ENCODE measurements around the gene RPTOR.
"Not testable (repeated sequence)": the region's sequence is repeated elsewhere in the genome, so short reads cannot be mapped to it uniquely, and the experiment has no call there.

RPTOR gene

GRCh38 chr17:80738987-80739730 lies 194.5 kb downstream of the RPTOR start:
- TF ChIP-seq CTCF (IDR thresholded peaks at IDR 0.05; ENCODE audit: control insufficient read depth, insufficient read depth, low read depth, low read length, missing control alignments), result no peak
- DNase-seq (ENCODE audit: low read depth), result no peak
- H3K4me3 ChIP-seq (ENCODE audit: control insufficient read depth, low read depth, low read length), result no peak overlapping the region

DNA sequence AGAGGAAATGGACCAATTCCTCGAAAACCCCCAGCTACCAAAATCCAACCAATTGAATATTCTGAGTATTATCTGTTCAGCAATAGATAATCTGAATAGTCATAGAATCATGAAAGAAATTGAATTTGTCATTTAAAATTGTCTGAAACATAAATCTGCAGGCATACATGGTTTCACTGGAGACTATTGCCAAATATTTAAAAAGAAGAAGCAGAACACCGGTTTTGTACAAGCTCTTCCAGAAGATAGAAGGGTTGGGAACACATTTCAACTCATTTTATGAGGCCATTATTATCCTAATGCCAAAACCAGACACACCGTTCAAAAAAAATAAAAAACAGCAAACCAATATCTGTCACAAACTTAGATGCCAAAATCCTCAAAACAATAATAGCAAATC lies 195.5 kb downstream of the RPTOR start:
- no peak for TF ChIP-seq CTCF (IDR thresholded peaks at IDR 0.05; ENCODE audit: control insufficient read depth, insufficient read depth, low read depth, low read length, missing control alignments)
- H3K4me3 ChIP-seq (ENCODE audit: control insufficient read depth, low read depth, low read length), result no peak overlapping the region
- DNase-seq (ENCODE audit: low read depth), result no peak

DNA sequence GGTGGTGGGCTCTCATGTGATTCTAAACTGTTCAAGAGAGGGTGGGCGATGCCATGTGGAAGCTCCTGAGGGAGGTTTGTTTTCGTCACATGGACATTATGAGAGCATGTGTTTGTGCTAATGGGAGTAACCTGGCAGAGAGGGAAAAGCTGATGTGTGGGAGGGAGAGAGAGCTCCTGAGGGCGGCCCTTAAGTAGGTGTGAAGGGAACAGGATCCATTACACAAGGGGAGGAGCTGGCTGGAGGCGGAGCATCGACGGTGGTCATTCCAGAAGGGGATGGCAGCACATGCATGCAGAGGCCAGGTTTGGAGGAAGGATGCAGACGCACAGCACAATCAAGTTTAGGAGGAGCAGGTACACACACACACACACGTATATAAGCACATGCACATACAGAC lies 197.5 kb downstream of the RPTOR start:
- TF ChIP-seq CTCF (IDR thresholded peaks at IDR 0.05; ENCODE audit: control insufficient read depth, insufficient read depth, low read depth, low read length, missing control alignments), result no peak
- DNase-seq (ENCODE audit: low read depth), result no peak
- no peak overlapping the region for H3K4me3 ChIP-seq (ENCODE audit: control insufficient read depth, low read depth, low read length)

GRCh38 chr17:80742581-80743180 lies 198.0 kb downstream of the RPTOR start:
- no peak overlapping the region for H3K4me3 ChIP-seq (ENCODE audit: control insufficient read depth, low read depth, low read length)
- no peak for TF ChIP-seq CTCF (IDR thresholded peaks at IDR 0.05; ENCODE audit: control insufficient read depth, insufficient read depth, low read depth, low read length, missing control alignments)
- no peak for DNase-seq (ENCODE audit: low read depth)

DNA sequence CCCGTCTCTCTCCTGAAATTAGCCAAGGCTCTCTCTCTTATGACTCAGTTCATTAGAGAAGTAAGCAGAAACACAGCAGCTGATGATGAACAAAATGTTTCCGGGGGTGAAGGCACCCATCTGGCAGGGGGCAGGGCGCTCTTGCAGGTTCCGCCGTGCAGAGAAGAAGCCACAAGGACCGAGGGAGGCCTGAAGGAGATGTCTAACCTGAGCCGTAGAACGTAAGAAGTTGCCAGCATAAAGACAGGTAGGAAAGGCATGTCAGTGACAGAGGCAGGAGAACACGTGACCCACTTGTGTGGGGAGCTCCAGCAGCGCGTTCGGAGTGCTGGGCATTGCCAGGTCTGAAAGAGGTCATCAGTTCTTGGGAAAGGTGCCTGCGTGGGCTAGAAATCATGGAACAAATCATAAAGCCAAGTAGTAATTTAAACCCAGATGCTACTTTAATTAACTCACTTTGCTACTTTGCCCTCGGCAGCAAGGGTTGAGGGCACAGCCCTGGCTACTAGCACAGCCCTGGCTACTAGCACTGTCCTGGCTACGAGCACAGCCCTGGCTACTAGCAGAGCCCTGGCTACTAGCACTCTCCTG lies 198.6 kb downstream of the RPTOR start:
- DNase-seq (ENCODE audit: low read depth), result peak; percentile 29
- no peak overlapping the region for H3K4me3 ChIP-seq (ENCODE audit: control insufficient read depth, low read depth, low read length)
- no peak for TF ChIP-seq CTCF (IDR thresholded peaks at IDR 0.05; ENCODE audit: control insufficient read depth, insufficient read depth, low read depth, low read length, missing control alignments)

DNA sequence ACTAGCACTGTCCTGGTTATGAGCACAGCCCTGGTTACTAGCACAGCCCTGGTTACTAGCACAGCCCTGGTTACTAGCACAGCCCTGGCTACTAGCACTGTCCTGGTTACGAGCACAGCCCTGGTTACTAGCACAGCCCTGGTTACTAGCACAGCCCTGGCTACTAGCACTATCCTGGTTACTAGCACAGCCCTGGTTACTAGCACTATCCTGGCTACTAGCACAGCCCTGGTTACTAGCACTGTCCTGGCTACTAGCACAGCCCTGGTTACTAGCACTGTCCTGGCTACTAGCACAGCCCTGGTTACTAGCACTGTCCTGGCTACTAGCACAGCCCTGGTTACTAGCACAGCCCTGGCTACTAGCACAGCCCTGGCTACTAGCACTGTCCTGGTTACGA lies 199.3 kb downstream of the RPTOR start:
- not testable (repeated sequence) for H3K4me3 ChIP-seq (ENCODE audit: control insufficient read depth, low read depth, low read length)

DNA sequence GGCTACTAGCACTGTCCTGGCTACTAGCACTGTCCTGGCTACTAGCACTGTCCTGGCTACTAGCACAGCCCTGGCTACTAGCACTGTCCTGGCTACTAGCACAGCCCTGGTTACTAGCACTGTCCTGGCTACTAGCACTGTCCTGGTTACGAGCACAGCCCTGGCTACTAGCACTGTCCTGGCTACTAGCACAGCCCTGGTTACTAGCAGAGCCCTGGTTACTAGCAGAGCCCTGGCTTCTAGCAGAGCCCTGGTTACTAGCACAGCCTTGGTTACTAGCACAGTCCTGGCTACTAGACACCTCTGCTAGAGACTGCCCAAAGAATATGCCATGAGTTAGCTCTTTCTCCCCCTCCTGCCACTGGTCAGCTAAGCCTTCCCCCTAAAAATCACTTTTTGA lies 200.1 kb downstream of the RPTOR start:
- not testable (repeated sequence) for DNase-seq (ENCODE audit: low read depth)

More for the DNA sequence above, 199.3 kb downstream of the RPTOR start:
- not testable (repeated sequence) for DNase-seq (ENCODE audit: low read depth)

More for the DNA sequence above, 200.1 kb downstream of the RPTOR start:
- H3K4me3 ChIP-seq (ENCODE audit: control insufficient read depth, low read depth, low read length), result not testable (repeated sequence)
